H54 (cell line): ENCODE results near the gene KLHDC8B.

ENCODE experiments used
- DNase-seq: peaks from one replicate; pipeline ENCODE4 v3.0.0; 2011; ENCODE audit warnings: low spot score, mixed read lengths; ENCODE audit not compliant: insufficient read length
- FAIRE-seq: peaks from 3 replicates; lab custom pipeline; 2011; peaks lifted over from hg19 to GRCh38; lab: Jason Lieb, UNC
- POLR2A ChIP-seq: IDR thresholded peaks from 2 replicates; pipeline ENCODE4 v1.6.1; 2011; ENCODE audit warnings: low read depth, mild to moderate bottlenecking, low read length

The KLHDC8B gene

DNA sequence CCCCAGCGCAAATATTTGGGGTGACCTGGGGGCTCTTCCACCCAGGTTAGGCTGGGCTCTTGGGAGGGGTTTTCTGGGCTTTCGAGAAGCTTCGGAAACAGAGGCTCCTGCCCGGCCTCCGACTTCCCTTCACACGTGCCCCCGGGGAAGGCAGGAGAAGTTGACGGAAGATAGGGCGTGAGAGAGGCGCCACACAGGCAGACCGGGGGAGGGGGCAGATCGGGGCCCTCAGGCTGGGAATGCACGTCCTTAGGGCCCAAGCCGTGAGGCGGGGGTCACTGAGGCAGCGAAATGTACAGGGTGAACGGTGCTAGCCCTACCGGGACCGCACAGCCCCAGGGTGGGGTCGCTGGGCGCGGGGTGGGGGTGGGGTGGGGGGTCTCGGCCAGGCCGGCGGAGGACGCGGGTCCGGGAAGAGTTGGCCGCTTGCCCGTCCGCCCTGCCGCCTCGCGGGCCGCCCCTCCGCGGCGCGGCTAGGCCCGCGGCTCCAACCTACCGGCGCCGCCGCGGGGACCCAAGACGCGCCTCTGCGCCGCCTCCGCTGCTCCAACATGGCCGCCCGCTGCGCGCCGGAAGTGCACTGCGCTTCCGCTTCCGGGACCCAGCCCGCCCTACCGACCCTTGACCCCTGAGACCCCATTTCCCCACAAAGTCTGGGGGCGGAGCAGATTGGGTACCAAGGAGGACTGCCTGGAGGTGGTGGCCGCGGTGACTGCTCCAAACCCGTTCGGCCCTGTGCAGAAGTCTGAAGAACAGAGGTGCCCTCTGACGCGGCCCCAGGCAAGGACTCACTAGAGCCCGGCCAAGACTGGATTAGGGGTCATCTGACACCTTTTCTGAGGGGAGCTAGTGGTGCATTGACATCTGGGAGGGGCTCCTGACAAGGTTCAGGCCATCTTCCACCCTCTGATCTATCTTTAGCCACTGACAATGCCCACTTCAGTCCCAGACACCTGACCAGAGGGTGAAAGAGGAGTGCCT lies 5.3 kb upstream of the KLHDC8B start, which contains the start of gene CCDC71:
TSS of gene CCDC71 (minus strand) at position 561 of the 981 bp plus-strand sequence. CDS start 2,123 bp downstream, outside the sequence.
- no peak for FAIRE-seq
- DNase-seq: peak; percentile 60
- TF ChIP-seq POLR2A: 0 out of 2 replicates have a peak, but pooled peaks have one; percentile 39

DNA sequence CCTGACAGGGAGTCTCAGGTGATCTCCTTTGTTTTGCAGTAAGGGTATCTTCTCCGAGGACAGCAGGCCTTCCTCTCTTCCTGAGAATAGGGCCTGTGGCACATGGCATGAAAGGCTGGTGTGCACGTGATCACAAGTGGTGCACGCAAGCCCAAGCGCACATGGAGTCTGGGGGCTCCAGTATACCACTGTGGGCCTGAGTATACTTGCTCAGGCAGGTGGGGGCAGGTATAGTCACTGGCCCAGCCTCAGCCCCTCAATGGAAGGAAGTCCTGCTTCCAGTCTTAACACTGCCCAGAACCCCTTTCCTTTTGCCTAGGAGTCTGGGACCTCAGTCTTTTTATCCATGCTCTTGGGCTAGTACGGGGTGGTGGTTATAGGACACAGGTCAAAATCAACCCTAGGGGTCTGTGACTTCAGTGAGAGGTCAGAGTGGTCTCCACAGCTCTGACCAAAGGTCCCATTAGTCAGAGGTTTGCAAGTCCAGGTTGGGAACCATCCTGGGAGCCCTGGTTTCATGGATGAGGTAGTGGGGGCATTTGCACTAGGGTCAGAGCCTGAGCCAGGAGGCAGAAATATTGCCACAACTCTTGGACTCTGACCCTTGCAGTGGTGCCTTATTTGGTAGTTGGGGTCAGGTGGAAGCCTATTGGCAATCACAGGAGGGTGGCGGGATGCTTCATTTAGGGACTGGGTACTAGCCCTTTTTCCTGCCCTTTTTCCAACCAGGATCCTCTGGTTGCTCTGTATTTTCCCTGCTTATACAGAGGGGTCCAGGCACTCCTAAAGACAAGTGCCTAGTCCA lies 4.4 kb upstream of the KLHDC8B start:
- FAIRE-seq (no peak), DNase-seq (no peak)
- no peak for TF ChIP-seq POLR2A

DNA sequence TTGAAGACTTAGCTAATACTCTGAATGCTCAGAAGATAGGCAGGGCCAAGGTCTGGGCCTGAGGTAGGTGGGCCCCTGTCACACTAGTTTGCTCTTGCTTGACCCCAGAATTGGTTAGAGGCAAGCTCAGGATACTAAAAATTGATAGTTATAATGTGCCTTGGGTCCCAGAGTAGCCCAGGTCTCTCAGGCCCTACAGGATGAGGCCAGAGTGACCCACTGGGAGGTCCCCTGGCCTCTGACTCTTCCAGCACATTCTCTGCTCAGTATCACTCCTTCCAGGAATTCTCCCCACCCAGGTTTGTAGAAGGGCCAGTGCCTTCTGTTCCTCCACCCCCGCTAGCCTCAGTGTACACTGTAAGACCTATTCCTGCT lies 667 bp upstream of the KLHDC8B start:
- no peak for TF ChIP-seq POLR2A
- FAIRE-seq: no peak

DNA sequence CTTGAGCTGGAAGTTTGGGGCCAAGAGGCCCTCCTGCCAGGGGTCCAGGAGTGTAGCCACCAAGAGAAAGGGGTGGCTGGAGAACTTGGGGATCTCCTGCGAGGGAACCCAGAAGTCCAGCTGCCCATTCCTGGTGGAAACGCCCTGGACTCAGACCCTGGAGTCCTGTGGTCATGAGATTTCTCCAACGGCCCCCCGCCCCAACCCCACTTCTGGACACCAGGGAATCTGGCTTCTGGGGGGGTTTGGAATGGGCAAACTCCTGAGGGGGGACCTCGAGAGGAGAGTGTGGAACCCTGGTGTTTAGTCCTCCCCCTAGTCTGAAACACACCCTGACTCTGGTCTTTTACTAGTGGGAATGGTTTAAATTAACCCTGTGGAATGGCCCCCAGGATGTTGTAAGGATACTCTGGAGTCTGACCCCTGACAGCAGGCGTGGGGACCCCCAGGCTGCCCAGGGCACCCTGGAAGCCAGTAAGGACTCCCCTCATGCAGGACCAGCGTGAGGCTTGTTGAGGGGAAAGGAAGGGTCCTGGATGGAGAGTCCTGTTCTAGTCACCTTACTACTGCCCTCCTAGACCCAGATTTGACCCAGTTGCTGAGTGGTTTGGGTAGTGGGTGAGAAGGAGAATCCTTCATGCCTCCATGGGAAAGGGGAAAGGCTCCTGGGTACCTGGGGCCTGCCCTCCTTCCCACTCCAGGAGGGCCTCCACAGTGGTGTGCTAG lies 540 bp downstream of the KLHDC8B start:
- TF ChIP-seq POLR2A: no peak
- no peak for FAIRE-seq
- no peak for DNase-seq

More for the DNA sequence above, 667 bp upstream of the KLHDC8B start:
- DNase-seq: no peak

DNA sequence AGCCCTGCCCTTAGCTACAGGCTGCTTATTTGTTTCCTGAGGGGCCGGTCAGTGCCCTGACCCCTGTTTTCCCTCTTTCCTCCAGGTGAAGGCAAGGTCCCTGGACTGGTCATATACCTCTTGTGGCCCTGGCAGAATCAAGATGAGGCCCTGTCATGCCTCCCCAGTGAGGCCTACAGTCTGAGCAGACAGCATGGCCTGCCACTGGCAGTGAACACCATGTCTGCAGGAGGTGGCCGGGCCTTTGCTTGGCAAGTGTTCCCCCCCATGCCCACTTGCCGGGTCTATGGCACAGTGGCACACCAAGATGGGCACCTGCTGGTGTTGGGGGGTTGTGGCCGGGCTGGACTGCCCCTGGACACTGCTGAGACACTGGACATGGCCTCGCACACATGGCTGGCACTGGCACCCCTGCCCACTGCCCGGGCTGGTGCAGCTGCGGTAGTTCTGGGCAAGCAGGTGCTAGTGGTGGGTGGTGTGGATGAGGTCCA lies 1.2 kb downstream of the KLHDC8B start:
- DNase-seq: no peak
- no peak for FAIRE-seq
- no peak for TF ChIP-seq POLR2A

DNA sequence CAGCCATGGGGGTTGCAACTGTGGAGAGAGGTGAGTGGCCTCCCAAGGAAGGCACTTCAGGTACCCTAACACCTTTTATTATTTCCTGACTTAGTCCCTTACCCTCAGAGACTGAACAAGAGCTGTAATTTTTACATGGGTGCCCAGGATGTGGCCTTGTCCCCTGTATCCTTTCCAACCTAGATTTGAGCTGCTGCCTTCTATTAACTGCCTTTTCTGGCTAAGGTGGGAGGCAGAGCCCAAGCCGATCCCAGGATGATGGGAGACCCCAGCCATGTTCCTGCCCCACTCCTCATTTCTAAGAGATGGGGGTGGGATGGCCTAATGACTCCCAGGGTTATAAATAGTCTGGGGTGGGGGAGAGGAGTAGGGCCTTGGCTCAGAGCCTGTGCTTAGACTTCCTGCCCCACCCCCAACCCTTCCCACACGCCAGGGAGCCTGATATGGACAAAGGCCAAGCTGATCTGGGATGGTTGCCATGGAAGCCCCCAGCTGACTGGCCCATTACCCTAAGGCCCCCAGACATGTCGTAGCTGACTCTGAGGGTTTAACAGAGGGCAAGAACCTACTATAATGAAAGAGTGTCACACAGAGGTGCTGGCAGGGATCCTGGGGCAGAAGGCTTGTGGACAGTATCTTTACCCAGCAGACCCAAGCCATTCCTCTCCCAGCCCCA lies 1.9 kb downstream of the KLHDC8B start:
- DNase-seq: no peak
- no peak for FAIRE-seq
- no peak for TF ChIP-seq POLR2A

DNA sequence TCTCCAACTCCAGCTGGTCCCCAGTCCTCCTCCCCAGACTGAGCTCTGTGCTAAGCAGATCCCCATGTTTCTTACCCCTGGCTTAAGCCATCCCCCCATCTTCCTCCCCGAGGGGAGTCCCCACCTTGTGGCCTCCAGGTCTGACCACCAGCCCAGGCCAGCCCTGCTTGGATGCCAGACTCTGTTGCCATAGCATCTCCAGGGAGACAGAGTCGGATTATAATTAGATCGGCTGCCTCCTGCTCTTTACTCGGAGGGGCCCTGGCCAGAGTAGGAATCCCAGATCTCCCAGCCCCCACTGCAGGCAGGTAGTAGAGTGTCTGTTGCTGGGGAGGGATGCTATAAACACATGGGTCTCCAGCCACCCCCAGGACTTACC lies 2.4 kb downstream of the KLHDC8B start:
- TF ChIP-seq POLR2A: no peak
- DNase-seq (no peak), FAIRE-seq (no peak)

DNA sequence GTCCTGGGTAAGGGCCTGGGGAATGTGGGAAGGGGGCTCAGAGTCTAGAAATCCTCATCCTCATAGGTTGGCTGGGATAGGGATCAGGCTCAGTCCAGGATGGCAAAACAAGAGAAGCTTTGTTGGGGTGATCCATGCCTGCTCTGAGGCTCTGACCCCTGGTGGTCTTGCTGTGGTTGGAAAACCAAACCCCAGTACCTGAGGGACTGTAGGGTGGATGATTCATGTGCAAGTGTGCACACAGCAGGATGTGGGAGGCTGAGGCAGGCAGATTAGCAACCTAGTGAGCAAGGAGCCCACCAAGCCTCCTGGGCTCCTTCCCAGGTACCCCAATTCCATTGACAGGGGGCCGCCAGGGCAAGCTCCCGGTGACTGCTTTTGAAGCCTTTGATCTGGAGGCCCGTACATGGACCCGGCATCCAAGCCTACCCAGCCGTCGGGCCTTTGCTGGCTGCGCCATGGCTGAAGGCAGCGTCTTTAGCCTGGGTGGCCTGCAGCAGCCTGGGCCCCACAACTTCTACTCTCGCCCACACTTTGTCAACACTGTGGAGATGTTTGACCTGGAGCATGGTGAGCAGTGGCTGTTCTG lies 3.1 kb downstream of the KLHDC8B start:
- DNase-seq (no peak), FAIRE-seq (no peak)
- TF ChIP-seq POLR2A: no peak

DNA sequence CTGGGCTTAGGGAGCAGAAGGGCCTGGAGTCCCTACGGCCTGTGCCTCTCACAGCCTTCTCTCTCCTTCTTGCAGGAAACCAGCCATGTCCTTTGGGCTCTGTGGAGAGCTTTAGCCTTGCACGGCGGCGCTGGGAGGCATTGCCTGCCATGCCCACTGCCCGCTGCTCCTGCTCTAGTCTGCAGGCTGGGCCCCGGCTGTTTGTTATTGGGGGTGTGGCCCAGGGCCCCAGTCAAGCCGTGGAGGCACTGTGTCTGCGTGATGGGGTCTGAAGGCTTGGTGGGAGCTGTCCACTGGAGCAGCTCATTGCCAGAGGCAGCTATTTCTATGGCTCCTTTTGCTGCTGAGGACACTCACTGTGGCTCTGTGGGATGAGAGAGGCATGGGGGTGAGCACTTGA lies 4.1 kb downstream of the KLHDC8B start:
- DNase-seq (no peak), FAIRE-seq (no peak)
- TF ChIP-seq POLR2A: no peak

DNA sequence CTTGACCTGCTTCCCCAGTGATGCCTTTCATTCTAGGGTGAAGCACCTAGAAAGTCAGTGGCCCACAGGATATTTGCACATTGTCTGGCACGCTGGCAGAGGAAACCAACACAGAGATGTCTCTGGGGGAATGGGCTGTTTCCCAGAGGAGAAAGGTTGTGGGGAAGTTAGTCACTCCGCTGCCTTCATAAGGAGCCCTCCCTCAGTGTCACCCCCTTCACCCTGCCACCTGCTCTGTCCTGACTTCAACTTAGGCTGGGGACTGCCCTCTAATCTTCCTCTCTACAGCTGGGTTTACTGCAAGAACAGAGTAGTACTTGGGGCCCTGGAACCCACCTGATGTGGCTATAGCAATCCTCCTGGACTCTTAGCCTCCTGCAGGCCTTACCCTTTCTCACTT lies 5.7 kb downstream of the KLHDC8B start:
- FAIRE-seq (no peak), DNase-seq (no peak)
- TF ChIP-seq POLR2A: no peak

DNA sequence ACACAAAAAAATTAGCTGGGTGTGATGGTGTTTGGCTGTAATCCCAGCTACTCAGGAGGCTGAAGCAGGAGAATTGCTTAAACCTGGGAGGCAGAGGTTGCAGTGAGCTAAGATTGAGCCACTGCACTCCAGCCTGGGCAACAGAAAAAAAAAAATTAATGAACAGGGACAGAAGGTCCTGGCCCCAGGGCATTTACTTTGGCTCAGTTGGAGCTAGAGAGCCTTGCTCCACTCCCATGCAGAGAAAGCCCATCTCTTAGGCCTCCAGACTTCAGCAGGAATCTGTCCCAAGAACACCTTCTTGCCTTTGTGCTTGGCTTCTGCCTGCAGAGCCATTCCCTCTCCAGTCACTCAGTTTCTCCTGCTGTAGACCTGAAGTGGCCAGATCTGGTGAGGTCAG lies 8.7 kb downstream of the KLHDC8B start:
- FAIRE-seq (no peak), DNase-seq (no peak)
- no peak for TF ChIP-seq POLR2A

DNA sequence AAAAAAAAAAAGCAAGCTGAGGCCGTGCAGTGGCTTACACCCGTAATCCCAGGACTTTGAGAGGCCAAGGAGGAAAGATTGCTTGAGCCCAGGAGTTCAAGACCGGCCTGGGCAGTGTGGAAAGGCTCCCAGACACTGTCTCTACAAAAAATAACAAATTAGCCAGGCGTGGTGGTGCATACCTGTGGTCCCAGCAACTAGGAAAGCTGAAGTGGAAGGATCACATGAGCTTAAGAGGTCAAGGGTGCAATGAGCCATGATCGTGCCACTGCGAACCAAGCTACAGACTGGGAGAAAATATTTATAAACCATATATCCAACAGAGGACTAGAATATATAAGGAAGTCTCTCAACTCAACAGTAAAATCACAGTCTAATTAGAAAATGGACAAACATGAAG lies 10.0 kb downstream of the KLHDC8B start:
- FAIRE-seq (no peak), DNase-seq (no peak)
- TF ChIP-seq POLR2A: no peak

DNA sequence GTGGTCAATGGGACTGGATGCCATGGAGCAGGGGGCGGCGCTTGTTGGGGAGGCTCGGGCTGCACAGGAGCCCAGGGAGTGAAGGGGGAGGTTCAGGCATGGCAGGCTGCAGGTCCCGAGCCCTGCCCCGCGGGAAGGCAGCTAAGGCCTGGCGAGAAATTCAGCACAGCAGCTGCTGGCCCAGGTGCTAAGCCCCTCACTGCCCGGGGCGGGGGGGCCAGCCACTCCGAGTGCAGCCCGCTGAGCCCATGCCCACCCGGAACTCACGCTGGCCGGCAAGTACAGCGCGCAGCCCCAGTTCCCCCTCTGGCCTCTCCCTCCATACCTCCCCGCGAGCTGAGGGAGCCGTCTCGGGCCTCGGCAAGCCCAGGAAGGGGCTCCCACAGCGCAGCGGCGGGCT lies 11.3 kb downstream of the KLHDC8B start:
- DNase-seq (no peak), FAIRE-seq (no peak)
- no peak for TF ChIP-seq POLR2A
